ENCODE measurements around the gene AKT1S1. TPM values are rescaled to one million over a fixed set of nuclear protein-coding genes. Genes with fewer than 3 reads are reported as not detected.

The AKT1S1 gene
- total and polyA plus RNA-seq, 2 experiments from 2014 or later, result 15.6 to 74.5 TPM

DNA sequence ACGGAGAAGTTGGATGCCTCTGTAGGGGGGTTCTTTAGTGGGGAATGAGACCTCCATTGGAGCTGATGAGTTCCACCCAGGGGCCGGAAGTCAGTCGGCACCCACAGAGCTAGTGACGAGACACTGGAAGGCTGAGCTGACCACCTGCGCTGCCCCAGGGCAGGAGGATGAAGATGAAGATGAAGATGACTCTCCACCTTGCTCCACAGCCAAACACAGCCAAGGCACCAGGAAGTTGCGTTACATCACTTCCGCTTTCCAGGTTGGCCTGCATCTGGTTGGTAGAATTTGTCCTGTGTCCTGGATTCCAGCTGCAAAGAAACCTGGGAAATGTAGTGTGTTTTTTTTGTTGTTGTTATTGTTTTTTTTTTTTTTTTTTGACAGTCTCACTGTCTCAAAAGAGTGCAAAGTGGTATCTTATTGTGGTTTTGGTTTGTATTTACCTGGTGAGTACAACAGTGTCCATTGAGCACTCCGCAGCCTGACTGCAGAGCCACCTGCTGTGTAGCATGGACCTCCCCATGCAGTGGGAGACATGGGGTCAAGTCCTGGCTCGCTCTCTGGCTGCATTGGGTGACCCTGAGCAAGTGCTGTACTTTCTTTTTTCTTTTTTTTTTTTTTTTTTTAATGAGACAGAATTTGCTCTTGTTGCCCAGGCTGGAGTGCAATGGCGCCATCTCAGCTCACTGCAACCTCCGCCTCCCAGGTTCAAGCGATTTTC, 2.2 kb upstream of the AKT1S1 start:
- DNase-seq (ENCODE audit: low spot score), result no peak
- peaks cover 8% of the 10 kb centered on the region for H3K36me3 ChIP-seq (replicated peaks; ENCODE audit: insufficient read depth, low read depth)
- 97% methylated on average over 12 of the region's 12 CpGs for WGBS (ENCODE audit: low lambda C conversion rate, missing lambda C conversion rate)
- no peaks in the 10 kb centered on the region for H3K27me3 ChIP-seq
- no peak for TF ChIP-seq EZH2 (IDR thresholded peaks at IDR 0.05; ENCODE audit: borderline replicate concordance)
- no peak for TF ChIP-seq CTCF (IDR thresholded peaks at IDR 0.05; ENCODE audit: poor library complexity)
- TF ChIP-seq EZH2phosphoT487 (IDR thresholded peaks at IDR 0.05; ENCODE audit: low read depth, severe bottlenecking, unreplicated experiment), result no peak
- no peaks in the 10 kb centered on the region for H4K20me1 ChIP-seq (ENCODE audit: insufficient read depth, poor library complexity, severe bottlenecking)
- H3K79me2 ChIP-seq, result peaks cover 34% of the 10 kb centered on the region
- H3K4me3 ChIP-seq, result no peak overlapping the region
- no peak overlapping the region for H2AFZ ChIP-seq
- no peaks in the 10 kb centered on the region for H3K9me3 ChIP-seq (ENCODE audit: low read depth)
- peak overlapping the region; percentile 79 for H3K4me2 ChIP-seq
- peaks cover 10% of the 10 kb centered on the region for H3K4me1 ChIP-seq (ENCODE audit: insufficient read depth)
- no peak overlapping the region for H3K27ac ChIP-seq
- no peaks in the 10 kb centered on the region for H3K9me2 ChIP-seq (replicated peaks; ENCODE audit: insufficient read depth)

DNA sequence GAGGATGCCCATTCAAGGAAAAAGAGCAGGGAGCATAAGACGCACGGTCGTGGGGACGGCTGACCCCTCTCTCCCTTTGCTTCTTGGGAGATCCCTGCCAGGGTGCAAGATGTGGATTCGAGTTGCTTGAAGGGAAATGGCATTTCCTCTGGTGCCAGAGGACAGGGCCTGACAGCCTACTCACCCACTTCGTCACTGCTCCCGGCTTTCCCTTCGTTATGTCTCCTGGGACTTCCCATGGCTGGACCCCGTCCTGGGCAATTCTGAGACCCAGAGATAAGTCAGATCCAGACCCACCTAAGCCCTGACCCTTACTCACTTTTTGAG, 1.6 kb upstream of the AKT1S1 start:
- 85% methylated on average over 9 of the region's 9 CpGs for WGBS (ENCODE audit: low lambda C conversion rate, missing lambda C conversion rate)
- H3K4me3 ChIP-seq, result peak overlapping the region; percentile 75
- DNase-seq (ENCODE audit: low spot score), result no peak
- H3K4me1 ChIP-seq (ENCODE audit: insufficient read depth), result peaks cover 10% of the 10 kb centered on the region
- H3K27ac ChIP-seq, result peak overlapping the region; percentile 87
- H4K20me1 ChIP-seq (ENCODE audit: insufficient read depth, poor library complexity, severe bottlenecking), result no peaks in the 10 kb centered on the region
- TF ChIP-seq EZH2phosphoT487 (IDR thresholded peaks at IDR 0.05; ENCODE audit: low read depth, severe bottlenecking, unreplicated experiment) (no peak), CTCF (IDR thresholded peaks at IDR 0.05; ENCODE audit: poor library complexity) (no peak), EZH2 (IDR thresholded peaks at IDR 0.05; ENCODE audit: borderline replicate concordance) (no peak)
- peaks cover 41% of the 10 kb centered on the region for H3K79me2 ChIP-seq
- H3K36me3 ChIP-seq (replicated peaks; ENCODE audit: insufficient read depth, low read depth), result peaks cover 8% of the 10 kb centered on the region
- H3K9me3 ChIP-seq (ENCODE audit: low read depth), result no peaks in the 10 kb centered on the region
- H3K9me2 ChIP-seq (replicated peaks; ENCODE audit: insufficient read depth), result no peaks in the 10 kb centered on the region
- peak overlapping the region; percentile 79 for H3K4me2 ChIP-seq
- no peak overlapping the region for H2AFZ ChIP-seq
- H3K27me3 ChIP-seq, result no peaks in the 10 kb centered on the region

- Histone ChIP-seq H3K79me2 (peaks cover 41% of the 10 kb centered on the region), H3K4me2 (peak overlapping the region; percentile 79), H3K27ac (peak overlapping the region; percentile 96), H3K4me1 (ENCODE audit: insufficient read depth) (peaks cover 10% of the 10 kb centered on the region), H3K4me3 (peak overlapping the region; percentile 75), H3K36me3 (replicated peaks; ENCODE audit: insufficient read depth, low read depth) (peaks cover 5% of the 10 kb centered on the region), H4K20me1 (ENCODE audit: insufficient read depth, poor library complexity, severe bottlenecking) (no peaks in the 10 kb centered on the region), H3K27me3 (no peaks in the 10 kb centered on the region), H2AFZ (no peak overlapping the region), H3K9me3 (ENCODE audit: low read depth) (no peaks in the 10 kb centered on the region), H3K9me2 (replicated peaks; ENCODE audit: insufficient read depth) (no peaks in the 10 kb centered on the region)
- WGBS (ENCODE audit: low lambda C conversion rate, missing lambda C conversion rate), result 8% methylated on average over 27 of the region's 41 CpGs
- DNase-seq (ENCODE audit: low spot score), result peak; percentile 99
- TF ChIP-seq EZH2 (IDR thresholded peaks at IDR 0.05; ENCODE audit: borderline replicate concordance) (no peak), CTCF (IDR thresholded peaks at IDR 0.05; ENCODE audit: poor library complexity) (no peak), EZH2phosphoT487 (IDR thresholded peaks at IDR 0.05; ENCODE audit: low read depth, severe bottlenecking, unreplicated experiment) (no peak)
These were observed 956 bp upstream of the AKT1S1 start for GRCh38 chr19:49877879-49878743.
